ES-I3 (cell line): ENCODE data around the gene AUNIP.

Source experiments
- H3K36me3 ChIP-seq: 2 replicates; pipeline ENCODE4 v1.6.1; 2013; ENCODE audit warnings: mild to moderate bottlenecking, low read length, control low read depth, moderate library complexity; ENCODE audit not compliant: insufficient read depth
- H3K4me1 ChIP-seq: 2 replicates; pipeline ENCODE4 v1.6.1; 2013; ENCODE audit warnings: mild to moderate bottlenecking, control low read depth, low read length; ENCODE audit not compliant: insufficient read depth
- H3K9ac ChIP-seq: 2 replicates; pipeline ENCODE4 v1.6.1; 2013; ENCODE audit warnings: low read depth, mild to moderate bottlenecking, low read length, moderate library complexity
- H3K9me3 ChIP-seq: 2 replicates; pipeline ENCODE4 v1.6.1; 2013; ENCODE audit warnings: mild to moderate bottlenecking, low read length, moderate library complexity; ENCODE audit not compliant: control insufficient read depth, insufficient read depth

AUNIP gene

GRCh38 chr1:25836695-25837094 is 22.6 kb downstream of the AUNIP start:
- Histone ChIP-seq H3K36me3 (peaks cover 15% of the 10 kb centered on the region), H3K9ac (no peak overlapping the region), H3K9me3 (no peaks in the 10 kb centered on the region), H3K4me1 (no peaks in the 10 kb centered on the region)

- no peaks in the 10 kb centered on the region for H3K9me3 ChIP-seq
- H3K9ac ChIP-seq = no peak overlapping the region
- H3K36me3 ChIP-seq = peaks cover 28% of the 10 kb centered on the region
- H3K4me1 ChIP-seq = no peaks in the 10 kb centered on the region
Observed at GRCh38 chr1:25834894-25835293, 24.4 kb downstream of the AUNIP start.

- no peaks in the 10 kb centered on the region for H3K4me1 ChIP-seq
- peaks cover 35% of the 10 kb centered on the region for H3K36me3 ChIP-seq
- H3K9ac ChIP-seq = no peak overlapping the region
- no peaks in the 10 kb centered on the region for H3K9me3 ChIP-seq
Observed at GRCh38 chr1:25833158-25833557, 26.1 kb downstream of the AUNIP start.

- Histone ChIP-seq H3K4me1 (no peaks in the 10 kb centered on the region), H3K36me3 (peaks cover 35% of the 10 kb centered on the region), H3K9ac (no peak overlapping the region), H3K9me3 (no peaks in the 10 kb centered on the region)
Observed at GRCh38 chr1:25832336-25833037, 26.8 kb downstream of the AUNIP start.

GRCh38 chr1:25831569-25832196 is 27.6 kb downstream of the AUNIP start:
- H3K4me1 ChIP-seq = no peaks in the 10 kb centered on the region
- H3K9ac ChIP-seq = no peak overlapping the region
- H3K9me3 ChIP-seq = no peaks in the 10 kb centered on the region
- peaks cover 35% of the 10 kb centered on the region for H3K36me3 ChIP-seq

- Histone ChIP-seq H3K9me3 (no peaks in the 10 kb centered on the region), H3K9ac (no peak overlapping the region), H3K36me3 (peaks cover 31% of the 10 kb centered on the region), H3K4me1 (no peaks in the 10 kb centered on the region)
Observed at GRCh38 chr1:25829046-25829445, 30.2 kb downstream of the AUNIP start.

GRCh38 chr1:25828491-25828890 is 30.8 kb downstream of the AUNIP start:
- Histone ChIP-seq H3K9ac (no peak overlapping the region), H3K4me1 (no peaks in the 10 kb centered on the region), H3K9me3 (no peaks in the 10 kb centered on the region), H3K36me3 (peaks cover 31% of the 10 kb centered on the region)

GRCh38 chr1:25826571-25826970 is 32.7 kb downstream of the AUNIP start:
- no peaks in the 10 kb centered on the region for H3K9me3 ChIP-seq
- H3K9ac ChIP-seq = no peak overlapping the region
- H3K36me3 ChIP-seq = peaks cover 20% of the 10 kb centered on the region
- H3K4me1 ChIP-seq = no peaks in the 10 kb centered on the region

GRCh38 chr1:25825605-25826004 is 33.7 kb downstream of the AUNIP start:
- Histone ChIP-seq H3K36me3 (peaks cover 13% of the 10 kb centered on the region), H3K9ac (no peak overlapping the region)

GRCh38 chr1:25821630-25822091 is 37.6 kb downstream of the AUNIP start:
- no peaks in the 10 kb centered on the region for H3K9me3 ChIP-seq
- no peaks in the 10 kb centered on the region for H3K36me3 ChIP-seq
- H3K9ac ChIP-seq = no peak overlapping the region
- peaks cover 9% of the 10 kb centered on the region for H3K4me1 ChIP-seq

More at GRCh38 chr1:25825605-25826004, 33.7 kb downstream of the AUNIP start:
- no peaks in the 10 kb centered on the region for H3K9me3 ChIP-seq
- H3K4me1 ChIP-seq = no peaks in the 10 kb centered on the region; the same call in 1 of the 2 replicates

- peak overlapping the region; percentile 92; the same call in 1 of the 2 replicates for H3K9ac ChIP-seq
- no peaks in the 10 kb centered on the region for H3K9me3 ChIP-seq
Observed at GRCh38 chr1:25821112-25821476, 38.2 kb downstream of the AUNIP start.

GRCh38 chr1:25820247-25821111 is 38.8 kb downstream of the AUNIP start:
- H3K9me3 ChIP-seq = no peaks in the 10 kb centered on the region
- H3K4me1 ChIP-seq = peaks cover 9% of the 10 kb centered on the region
- H3K9ac ChIP-seq = peak overlapping the region; percentile 92
- no peaks in the 10 kb centered on the region for H3K36me3 ChIP-seq

More at GRCh38 chr1:25821112-25821476, 38.2 kb downstream of the AUNIP start:
- Histone ChIP-seq H3K4me1 (peaks cover 9% of the 10 kb centered on the region), H3K36me3 (no peaks in the 10 kb centered on the region)

- H3K9me3 ChIP-seq = no peaks in the 10 kb centered on the region
- peaks cover 9% of the 10 kb centered on the region for H3K4me1 ChIP-seq
- peak within 1 kb of the TSS; percentile 92 for H3K9ac ChIP-seq
- no peaks in the 10 kb centered on the region for H3K36me3 ChIP-seq
Observed at GRCh38 chr1:25819491-25820246, 39.6 kb downstream of the AUNIP start, which contains the start of gene MTFR1L. TSS of gene MTFR1L (plus strand) at chr1:25819954. CDS start at chr1:25823105, 3,151 bp downstream.

GRCh38 chr1:25818569-25818968 is 40.7 kb downstream of the AUNIP start:
- Histone ChIP-seq H3K9me3 (no peaks in the 10 kb centered on the region), H3K36me3 (0 out of 2 replicates have a peak, but pooled peaks cover 3% of the 10 kb centered on the region), H3K4me1 (peaks cover 9% of the 10 kb centered on the region), H3K9ac (peak overlapping the region; percentile 92; the same call in 1 of the 2 replicates)
